ENCODE measurements around the gene LRMDA. TPM values are rescaled to one million over a fixed set of nuclear protein-coding genes. Genes with fewer than 3 reads are reported as not detected.

The LRMDA gene
- 0.19 and 1.3 TPM in 2 replicates for total RNA-seq
- long read RNA-seq, partial matches to known transcripts: 0 of 1 reads
- long read RNA-seq, other reads (novel, unspliced or antisense): 1 of 1 reads

DNA sequence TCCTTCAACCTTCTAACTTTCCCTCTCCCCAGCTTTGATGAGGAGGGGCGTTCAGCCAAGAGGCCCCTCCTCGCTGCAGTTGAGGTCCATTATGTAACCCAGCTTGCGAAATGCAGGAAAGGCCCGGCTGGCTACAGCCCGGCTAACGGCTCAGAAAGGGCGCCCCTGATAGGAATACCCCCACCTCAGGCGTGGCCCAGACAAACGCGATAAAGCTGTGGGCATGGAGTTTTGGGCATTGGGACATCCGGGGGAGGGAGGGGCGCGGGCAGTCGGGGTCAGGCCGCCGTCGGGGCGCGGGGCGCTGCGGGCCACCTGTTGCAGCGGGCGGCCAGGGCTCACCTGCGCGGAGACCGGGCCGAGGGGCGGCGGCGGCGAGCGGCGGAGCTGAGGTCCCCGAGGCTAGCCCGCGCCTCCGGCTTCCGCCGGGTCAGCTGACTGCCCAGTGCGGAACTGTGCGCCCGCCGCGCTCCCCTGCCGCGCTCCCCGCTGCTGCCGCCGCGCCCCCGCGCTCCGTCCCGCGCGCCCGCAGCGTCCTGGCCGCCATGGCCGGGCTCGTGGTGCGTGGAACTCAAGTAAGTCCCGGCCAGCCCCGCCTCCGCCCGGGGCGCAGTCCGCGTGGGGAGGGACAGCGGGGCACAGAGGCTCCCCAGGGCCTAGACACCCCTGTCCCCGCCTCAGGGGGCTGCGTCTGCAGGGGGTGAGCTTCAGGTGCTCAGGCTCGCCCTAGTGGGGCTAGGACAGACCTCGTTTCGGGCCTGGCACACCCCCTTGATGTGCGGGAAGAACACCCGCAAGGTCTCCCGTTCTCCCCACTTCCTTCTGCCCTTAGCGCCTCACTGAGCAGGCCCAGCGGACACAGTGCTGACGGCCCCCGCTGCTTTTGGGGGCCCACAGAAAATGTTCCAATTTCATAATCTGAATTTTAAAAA is at the start of gene LRMDA:
Gene LRMDA, plus strand, starts transcription at position 445 of the 932 bp plus-strand sequence.
- TF ChIP-seq, protein P1, sequence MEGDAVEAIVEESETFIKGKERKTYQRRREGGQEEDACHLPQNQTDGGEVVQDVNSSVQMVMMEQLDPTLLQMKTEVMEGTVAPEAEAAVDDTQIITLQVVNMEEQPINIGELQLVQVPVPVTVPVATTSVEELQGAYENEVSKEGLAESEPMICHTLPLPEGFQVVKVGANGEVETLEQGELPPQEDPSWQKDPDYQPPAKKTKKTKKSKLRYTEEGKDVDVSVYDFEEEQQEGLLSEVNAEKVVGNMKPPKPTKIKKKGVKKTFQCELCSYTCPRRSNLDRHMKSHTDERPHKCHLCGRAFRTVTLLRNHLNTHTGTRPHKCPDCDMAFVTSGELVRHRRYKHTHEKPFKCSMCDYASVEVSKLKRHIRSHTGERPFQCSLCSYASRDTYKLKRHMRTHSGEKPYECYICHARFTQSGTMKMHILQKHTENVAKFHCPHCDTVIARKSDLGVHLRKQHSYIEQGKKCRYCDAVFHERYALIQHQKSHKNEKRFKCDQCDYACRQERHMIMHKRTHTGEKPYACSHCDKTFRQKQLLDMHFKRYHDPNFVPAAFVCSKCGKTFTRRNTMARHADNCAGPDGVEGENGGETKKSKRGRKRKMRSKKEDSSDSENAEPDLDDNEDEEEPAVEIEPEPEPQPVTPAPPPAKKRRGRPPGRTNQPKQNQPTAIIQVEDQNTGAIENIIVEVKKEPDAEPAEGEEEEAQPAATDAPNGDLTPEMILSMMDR (IDR thresholded peaks at IDR 0.05): no peak
- Mint-ChIP-seq H3K4me1 (ENCODE audit: unreplicated experiment) (peaks cover 2% of the 10 kb centered on the region), H3K27ac (ENCODE audit: unreplicated experiment) (no peak within 1 kb of the TSS)

DNA sequence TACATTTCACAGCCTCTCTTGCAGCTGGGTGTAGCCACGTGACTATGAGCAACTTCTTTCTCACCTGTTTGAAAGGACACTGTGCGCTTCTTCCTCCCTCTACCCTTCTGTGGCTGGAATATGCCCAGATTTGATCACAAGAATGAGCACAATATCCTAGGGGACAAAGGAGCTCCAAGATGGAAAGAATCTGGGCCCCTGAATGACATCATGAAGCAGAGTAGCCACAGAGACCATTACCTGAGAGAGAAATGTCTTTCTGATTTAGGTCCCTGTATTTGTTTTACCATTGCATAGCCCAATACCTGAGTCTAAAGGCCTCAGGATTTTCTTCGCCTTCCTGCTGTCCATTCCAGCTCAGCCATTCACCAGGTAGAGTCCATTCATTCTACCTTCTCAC is 45.3 kb upstream of the LRMDA start:
- peaks cover 12% of the 10 kb centered on the region for H3K9me3 Mint-ChIP-seq (ENCODE audit: unreplicated experiment)
- TF ChIP-seq, protein P1 (IDR thresholded peaks at IDR 0.05): no peak
- no peak overlapping the region for H3K27ac Mint-ChIP-seq (ENCODE audit: unreplicated experiment)
- H3K4me1 Mint-ChIP-seq (ENCODE audit: unreplicated experiment): no peaks in the 10 kb centered on the region
- peaks cover 31% of the 10 kb centered on the region for H3K27me3 Mint-ChIP-seq (ENCODE audit: unreplicated experiment)
- H3K36me3 Mint-ChIP-seq (ENCODE audit: unreplicated experiment): no peaks in the 10 kb centered on the region
- H3K4me3 Mint-ChIP-seq (ENCODE audit: unreplicated experiment): no peak overlapping the region
- no peak for DNase-seq (ENCODE audit: extremely low spot score, unreplicated experiment)

More for the DNA sequence above, at the start of gene LRMDA:
- Mint-ChIP-seq H3K4me3 (ENCODE audit: unreplicated experiment) (no peak within 1 kb of the TSS), H3K36me3 (ENCODE audit: unreplicated experiment) (no peaks in the 10 kb centered on the region), H3K9me3 (ENCODE audit: unreplicated experiment) (no peaks in the 10 kb centered on the region), H3K27me3 (ENCODE audit: unreplicated experiment) (peaks cover 55% of the 10 kb centered on the region)
- DNase-seq (ENCODE audit: extremely low spot score, unreplicated experiment): no peak

DNA sequence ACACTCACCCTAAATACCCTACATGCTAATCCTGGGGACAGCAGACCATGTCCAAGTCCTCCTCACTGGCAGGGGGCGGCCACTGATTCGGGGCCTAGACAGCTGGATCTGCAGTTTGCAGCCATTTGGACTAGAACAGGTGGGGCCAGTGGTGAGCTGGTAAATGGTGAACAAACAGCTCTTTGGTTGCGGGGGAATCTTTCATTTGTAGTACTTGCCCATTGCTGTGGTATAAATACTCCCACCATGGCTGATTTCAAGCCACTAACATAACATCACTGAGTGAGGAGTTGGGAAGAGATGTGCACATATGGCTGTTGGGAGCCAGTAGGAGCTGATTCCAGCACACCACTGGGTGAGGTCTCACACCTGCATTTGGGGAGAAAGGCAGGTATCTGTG is 43.3 kb upstream of the LRMDA start:
- H3K36me3 Mint-ChIP-seq (ENCODE audit: unreplicated experiment): no peaks in the 10 kb centered on the region

DNA sequence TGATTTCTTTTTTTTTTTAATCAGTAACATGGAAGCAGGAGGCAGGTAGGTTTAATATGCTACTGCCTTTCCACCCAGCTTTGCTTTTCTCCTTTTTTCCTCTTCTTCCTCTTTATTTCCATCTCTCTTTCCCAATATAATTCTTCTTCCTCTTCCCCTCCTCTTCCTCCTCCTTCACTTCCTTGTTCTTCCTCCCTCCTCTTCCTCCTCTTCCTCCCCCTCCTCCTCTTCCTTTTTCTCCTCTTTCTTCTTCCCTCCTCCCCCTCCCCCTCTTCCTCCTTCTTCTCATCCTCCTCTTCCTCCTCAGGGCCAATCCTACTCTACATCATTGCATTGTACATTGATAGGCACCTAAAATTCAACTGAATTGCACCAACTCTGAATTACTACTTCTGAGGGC is 41.2 kb upstream of the LRMDA start:
- Mint-ChIP-seq H3K36me3 (ENCODE audit: unreplicated experiment) (peaks cover 16% of the 10 kb centered on the region), H3K4me1 (ENCODE audit: unreplicated experiment) (peaks cover 3% of the 10 kb centered on the region), H3K27ac (ENCODE audit: unreplicated experiment) (no peak overlapping the region), H3K4me3 (ENCODE audit: unreplicated experiment) (no peak overlapping the region), H3K9me3 (ENCODE audit: unreplicated experiment) (peaks cover 12% of the 10 kb centered on the region), H3K27me3 (ENCODE audit: unreplicated experiment) (peaks cover 49% of the 10 kb centered on the region)
- no peak for DNase-seq (ENCODE audit: extremely low spot score, unreplicated experiment)
- TF ChIP-seq, protein P1 (IDR thresholded peaks at IDR 0.05): no peak

More for the DNA sequence above, 43.3 kb upstream of the LRMDA start:
- Mint-ChIP-seq H3K4me3 (ENCODE audit: unreplicated experiment) (no peak overlapping the region), H3K27ac (ENCODE audit: unreplicated experiment) (no peak overlapping the region), H3K9me3 (ENCODE audit: unreplicated experiment) (peaks cover 12% of the 10 kb centered on the region), H3K27me3 (ENCODE audit: unreplicated experiment) (peaks cover 41% of the 10 kb centered on the region), H3K4me1 (ENCODE audit: unreplicated experiment) (no peaks in the 10 kb centered on the region)
- TF ChIP-seq, protein P1 (IDR thresholded peaks at IDR 0.05): no peak
- no peak for DNase-seq (ENCODE audit: extremely low spot score, unreplicated experiment)

DNA sequence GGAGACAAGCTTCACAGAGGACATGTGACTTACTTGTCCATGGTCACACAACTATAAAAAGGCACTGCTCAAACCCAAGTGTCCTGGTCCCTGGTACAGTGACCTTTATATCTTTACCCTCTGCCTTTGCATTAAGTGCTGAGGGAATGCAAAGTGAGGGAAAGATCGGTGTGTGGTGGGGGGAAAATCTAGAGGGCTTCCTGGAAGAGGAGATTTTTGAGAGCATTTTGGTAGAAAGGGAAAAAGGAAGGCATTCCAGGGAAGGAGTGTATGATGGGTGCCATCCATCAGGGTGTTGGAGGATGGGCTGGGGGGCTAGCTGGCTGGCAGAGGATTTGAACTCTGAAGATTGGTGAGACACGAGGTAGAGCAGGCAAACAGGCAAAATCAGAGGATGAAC is 39.2 kb upstream of the LRMDA start:
- TF ChIP-seq, protein P1 (IDR thresholded peaks at IDR 0.05): no peak
- Mint-ChIP-seq H3K9me3 (ENCODE audit: unreplicated experiment) (no peaks in the 10 kb centered on the region), H3K4me1 (ENCODE audit: unreplicated experiment) (peaks cover 7% of the 10 kb centered on the region), H3K27me3 (ENCODE audit: unreplicated experiment) (peaks cover 49% of the 10 kb centered on the region), H3K27ac (ENCODE audit: unreplicated experiment) (no peak overlapping the region), H3K36me3 (ENCODE audit: unreplicated experiment) (peaks cover 16% of the 10 kb centered on the region), H3K4me3 (ENCODE audit: unreplicated experiment) (no peak overlapping the region)
- DNase-seq (ENCODE audit: extremely low spot score, unreplicated experiment): no peak
